ENCODE measurements around the gene MPPED2. TPM values are rescaled to one million over a fixed set of nuclear protein-coding genes. Genes with fewer than 3 reads are reported as not detected.

The MPPED2 gene
- total RNA-seq, 1 experiment from 2014 or later = 4.7 TPM

DNA sequence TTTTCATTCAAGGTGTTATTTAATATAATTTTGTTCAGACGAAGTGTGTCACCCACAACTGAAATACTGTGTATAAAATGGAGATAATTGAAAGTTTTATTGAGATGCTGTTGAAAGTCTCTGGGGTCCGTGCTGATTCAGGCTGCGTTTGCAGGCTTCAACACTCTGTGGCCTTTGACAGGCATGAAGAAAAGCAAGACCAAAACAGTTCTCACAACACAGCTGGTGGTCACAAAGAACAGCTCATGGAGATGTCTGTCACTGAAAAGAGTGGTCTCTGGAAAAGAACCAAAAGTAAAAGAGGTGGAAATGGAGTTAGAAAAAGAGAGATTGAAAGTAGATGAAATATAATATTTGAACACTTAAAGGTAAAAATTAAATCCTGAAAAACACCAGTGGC lies 9.8 kb upstream of the MPPED2 start:
- H3K4me1 ChIP-seq (ENCODE audit: insufficient read depth, low read length) = no peaks in the 10 kb centered on the region
- no peak overlapping the region for H3K4me2 ChIP-seq (ENCODE audit: insufficient read depth, insufficient read length, low read length)
- no peak overlapping the region for H3K18ac ChIP-seq (ENCODE audit: insufficient read length, low read depth, low read length)
- H3K27ac Mint-ChIP-seq = no peak overlapping the region
- H4K5ac ChIP-seq (ENCODE audit: insufficient read length, low read depth, low read length) = no peak overlapping the region
- no peaks in the 10 kb centered on the region for H4K20me1 ChIP-seq (ENCODE audit: control insufficient read depth, insufficient read depth, insufficient read length)
- H3K79me1 ChIP-seq (ENCODE audit: insufficient read depth, low read depth, low read length, poor library complexity, severe bottlenecking) = no peaks in the 10 kb centered on the region
- no peaks in the 10 kb centered on the region for H3K27me3 ChIP-seq (ENCODE audit: insufficient read depth, low read length)
- TF ChIP-seq, protein P1, sequence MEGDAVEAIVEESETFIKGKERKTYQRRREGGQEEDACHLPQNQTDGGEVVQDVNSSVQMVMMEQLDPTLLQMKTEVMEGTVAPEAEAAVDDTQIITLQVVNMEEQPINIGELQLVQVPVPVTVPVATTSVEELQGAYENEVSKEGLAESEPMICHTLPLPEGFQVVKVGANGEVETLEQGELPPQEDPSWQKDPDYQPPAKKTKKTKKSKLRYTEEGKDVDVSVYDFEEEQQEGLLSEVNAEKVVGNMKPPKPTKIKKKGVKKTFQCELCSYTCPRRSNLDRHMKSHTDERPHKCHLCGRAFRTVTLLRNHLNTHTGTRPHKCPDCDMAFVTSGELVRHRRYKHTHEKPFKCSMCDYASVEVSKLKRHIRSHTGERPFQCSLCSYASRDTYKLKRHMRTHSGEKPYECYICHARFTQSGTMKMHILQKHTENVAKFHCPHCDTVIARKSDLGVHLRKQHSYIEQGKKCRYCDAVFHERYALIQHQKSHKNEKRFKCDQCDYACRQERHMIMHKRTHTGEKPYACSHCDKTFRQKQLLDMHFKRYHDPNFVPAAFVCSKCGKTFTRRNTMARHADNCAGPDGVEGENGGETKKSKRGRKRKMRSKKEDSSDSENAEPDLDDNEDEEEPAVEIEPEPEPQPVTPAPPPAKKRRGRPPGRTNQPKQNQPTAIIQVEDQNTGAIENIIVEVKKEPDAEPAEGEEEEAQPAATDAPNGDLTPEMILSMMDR (conservative IDR thresholded peaks at IDR 0.05) = no peak
- H2BK20ac ChIP-seq (ENCODE audit: low read depth, low read length, poor library complexity, severe bottlenecking) = no peak overlapping the region
- no peak overlapping the region for H2BK120ac ChIP-seq (ENCODE audit: low read depth, low read length, poor library complexity, severe bottlenecking)
- no peak overlapping the region for H3K56ac ChIP-seq (ENCODE audit: insufficient read length, low read depth, low read length)
- no peaks in the 10 kb centered on the region for H3K79me2 ChIP-seq (ENCODE audit: insufficient read depth, low read length)
- DNase-seq = no peak
- no peak overlapping the region for H3K27ac ChIP-seq (ENCODE audit: insufficient read length, low read depth, low read length)
- no peak overlapping the region for H2BK5ac ChIP-seq (ENCODE audit: insufficient read length, low read length)
- no peak overlapping the region for H4K91ac ChIP-seq (ENCODE audit: insufficient read length, low read depth, low read length)
- no peaks in the 10 kb centered on the region for H3K36me3 Mint-ChIP-seq (ENCODE audit: insufficient read depth in 1 of 3, low read depth in 3 of 3)
- H3K4me1 Mint-ChIP-seq = peaks cover 12 to 15% of the 10 kb centered on the region in 2 experiments
- H3K9ac ChIP-seq (ENCODE audit: extremely low read depth, insufficient read length, low read length) = no peak overlapping the region
- no peak overlapping the region for H3K14ac ChIP-seq (ENCODE audit: insufficient read depth, low read length)
- H3K9me3 ChIP-seq (ENCODE audit: control insufficient read depth, low read depth, low read length) = no peaks in the 10 kb centered on the region
- H3K27me3 Mint-ChIP-seq (ENCODE audit: low read depth) = no peaks in the 10 kb centered on the region
- H2AK5ac ChIP-seq (ENCODE audit: insufficient read length, low read length) = no peak overlapping the region
- H2AFZ ChIP-seq (ENCODE audit: low read length) = no peak overlapping the region
- H2BK12ac ChIP-seq (ENCODE audit: insufficient read length, low read depth, low read length) = no peak overlapping the region
- no peaks in the 10 kb centered on the region for H3K9me3 Mint-ChIP-seq
- no peaks in the 10 kb centered on the region for H3K23me2 ChIP-seq (ENCODE audit: insufficient read length, low read depth, low read length, poor library complexity, severe bottlenecking)
- no peak overlapping the region for H4K8ac ChIP-seq (replicated peaks; ENCODE audit: insufficient read length, low read depth, low read length)
- H3K23ac ChIP-seq (ENCODE audit: insufficient read length, low read depth, low read length) = no peak overlapping the region
- H3K4ac ChIP-seq (ENCODE audit: low read depth, low read length) = no peak overlapping the region
- no peak overlapping the region for H3T11ph ChIP-seq (ENCODE audit: low read length)
- H3K4me3 Mint-ChIP-seq = no peak overlapping the region
- H2BK15ac ChIP-seq (ENCODE audit: low read depth, low read length) = no peak overlapping the region
- no CpG with 5 or more reads among the region's 3 CpGs for WGBS (ENCODE audit: extremely low coverage, insufficient read length, low lambda C conversion rate)

All from H9 (cell line).